GM12878 (cell line): ENCODE results near the gene ESPNL.

Experiments
- ETV6 ChIP-seq, 2 experiments: fragments of 450-650 bp in 1 of 2; IDR thresholded peaks in 1 of 2; conservative IDR thresholded peaks in 1 of 2; 2 replicates each; pipeline ENCODE4 v1.6.1; 2014; ENCODE audit warnings: antibody characterized with exemption in 1 of 2, borderline replicate concordance in 1 of 2, low read depth in 1 of 2, mild to moderate bottlenecking in 1 of 2, moderate library complexity in 1 of 2
- MXI1 ChIP-seq: fragments of 150-350 bp; IDR thresholded peaks from 2 replicates; pipeline ENCODE4 v1.6.1; 2011; ENCODE audit warnings: low read depth, mild to moderate bottlenecking, inconsistent platforms, low read length, improper control_type of control experiment
- ZNF207 ChIP-seq: fragments of 450-650 bp; IDR thresholded peaks from 2 replicates; pipeline ENCODE4 v1.6.1; 2014; ENCODE audit warnings: antibody characterized with exemption, mild to moderate bottlenecking, borderline replicate concordance
- ZNF274 ChIP-seq: IDR thresholded peaks from one replicate; pipeline ENCODE4 v1.8.0; 2011; ENCODE audit not compliant: insufficient read length, insufficient read depth
- TF ChIP-seq, protein P1 (sequence below), 3 experiments: IDR thresholded peaks in 2 of 3; conservative IDR thresholded peaks in 1 of 3; 2 replicates each; pipeline ENCODE4 v1.5.1; 2011; ENCODE audit warnings: low read depth in 3 of 3, low read length in 3 of 3, mild to moderate bottlenecking in 3 of 3, control low read depth in 2 of 3, moderate library complexity in 2 of 3, inconsistent platforms in 1 of 3, mixed read lengths in 1 of 3; ENCODE audit not compliant: control insufficient read depth in 2 of 3, insufficient read depth in 1 of 3; ENCODE audit errors: extremely low read depth in 1 of 3

DNA sequence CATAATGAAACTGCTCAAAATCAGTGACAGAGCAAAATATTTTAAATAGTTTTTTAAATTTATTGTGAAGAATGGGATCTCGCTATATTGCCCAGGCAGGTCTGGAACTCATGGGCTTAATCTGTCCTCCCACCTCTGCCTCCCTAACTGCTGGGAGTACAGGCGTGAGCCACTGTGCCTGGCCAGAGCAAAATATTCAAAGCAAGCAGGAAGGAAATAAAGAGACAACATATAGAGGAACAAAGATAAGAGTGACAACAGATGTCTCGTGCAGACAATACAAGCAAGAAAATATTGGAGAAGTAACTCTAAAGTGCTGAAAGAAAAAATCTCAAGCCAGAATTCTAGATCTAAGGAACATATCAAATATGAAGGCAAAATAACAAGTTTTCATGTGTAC, 44.3 kb upstream of the ESPNL start:
- TF ChIP-seq ZNF274: no peak
- TF ChIP-seq, protein P1, sequence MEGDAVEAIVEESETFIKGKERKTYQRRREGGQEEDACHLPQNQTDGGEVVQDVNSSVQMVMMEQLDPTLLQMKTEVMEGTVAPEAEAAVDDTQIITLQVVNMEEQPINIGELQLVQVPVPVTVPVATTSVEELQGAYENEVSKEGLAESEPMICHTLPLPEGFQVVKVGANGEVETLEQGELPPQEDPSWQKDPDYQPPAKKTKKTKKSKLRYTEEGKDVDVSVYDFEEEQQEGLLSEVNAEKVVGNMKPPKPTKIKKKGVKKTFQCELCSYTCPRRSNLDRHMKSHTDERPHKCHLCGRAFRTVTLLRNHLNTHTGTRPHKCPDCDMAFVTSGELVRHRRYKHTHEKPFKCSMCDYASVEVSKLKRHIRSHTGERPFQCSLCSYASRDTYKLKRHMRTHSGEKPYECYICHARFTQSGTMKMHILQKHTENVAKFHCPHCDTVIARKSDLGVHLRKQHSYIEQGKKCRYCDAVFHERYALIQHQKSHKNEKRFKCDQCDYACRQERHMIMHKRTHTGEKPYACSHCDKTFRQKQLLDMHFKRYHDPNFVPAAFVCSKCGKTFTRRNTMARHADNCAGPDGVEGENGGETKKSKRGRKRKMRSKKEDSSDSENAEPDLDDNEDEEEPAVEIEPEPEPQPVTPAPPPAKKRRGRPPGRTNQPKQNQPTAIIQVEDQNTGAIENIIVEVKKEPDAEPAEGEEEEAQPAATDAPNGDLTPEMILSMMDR (IDR thresholded peaks at IDR 0.05 in 2 of 3, conservative IDR thresholded peaks at IDR 0.05 in 1 of 3; ENCODE audit: control insufficient read depth in 2 of 3, extremely low read depth in 1 of 3, insufficient read depth in 1 of 3, low read depth in 3 of 3, low read length in 3 of 3): no peak
- no peak for TF ChIP-seq MXI1
- TF ChIP-seq ZNF207: no peak
- TF ChIP-seq ETV6 (conservative IDR thresholded peaks at IDR 0.05 in 1 of 2, IDR thresholded peaks at IDR 0.05 in 1 of 2; ENCODE audit: borderline replicate concordance in 1 of 2, low read depth in 1 of 2): no peak
